HepG2 (cell line): ENCODE data around the gene MZF1. TPM values are rescaled to one million over a fixed set of nuclear protein-coding genes. Genes with fewer than 3 reads are reported as not detected.

ENCODE experiments used
- ASH2L ChIP-seq: fragments of 300-600, 200-600 bp; sonication (generic); IDR thresholded peaks from 2 replicates; pipeline ENCODE4 v1.7.0; 2017; ENCODE audit warnings: low read depth, mild to moderate bottlenecking, moderate library complexity, mixed read lengths, low read length; ENCODE audit not compliant: insufficient read length
- CEBPG ChIP-seq: IDR thresholded peaks from 2 replicates; pipeline ENCODE4 v1.6.1; 2016
- FOSL2 ChIP-seq: sonication (generic); formaldehyde crosslinking; IDR thresholded peaks from 2 replicates; pipeline ENCODE4 v1.4.0; 2020; ENCODE audit warnings: missing genetic modification reagents
- KLF13 ChIP-seq: sonication (generic); formaldehyde crosslinking; IDR thresholded peaks from 2 replicates; pipeline ENCODE4 v1.4.0; 2020; ENCODE audit warnings: mild to moderate bottlenecking, missing genetic modification reagents
- MAZ ChIP-seq, 2 experiments: sonication (generic) in 1 of 2; formaldehyde crosslinking in 1 of 2; IDR thresholded peaks; 2 replicates each; pipeline versions ENCODE4 v1.5.0 to v1.6.1; 2012 to 2020; ENCODE audit warnings: low read depth in 2 of 2, mild to moderate bottlenecking in 2 of 2, borderline replicate concordance in 1 of 2, improper control_type of control experiment in 1 of 2, low read length in 1 of 2, missing genetic modification reagents in 1 of 2, moderate library complexity in 1 of 2
- MIER3 ChIP-seq: IDR thresholded peaks from 2 replicates; pipeline ENCODE4 v1.6.1; 2016; ENCODE audit warnings: missing compliant biosample characterization, borderline replicate concordance
- MXD1 ChIP-seq: sonication (generic); formaldehyde crosslinking; IDR thresholded peaks from 2 replicates; pipeline ENCODE4 v1.4.0; 2020; ENCODE audit warnings: mild to moderate bottlenecking, missing genetic modification reagents
- NR2F2 ChIP-seq: IDR thresholded peaks from 2 replicates; pipeline ENCODE4 v1.6.1; 2012; ENCODE audit warnings: low read depth, inconsistent platforms, borderline replicate concordance
- PAF1 ChIP-seq: IDR thresholded peaks from 2 replicates; pipeline ENCODE4 v1.6.1; 2016; ENCODE audit warnings: missing genetic modification reagents, missing compliant biosample characterization
- PCBP1 ChIP-seq: fragments of 200-400 bp; formaldehyde crosslinking; IDR thresholded peaks from 2 replicates; pipeline ENCODE4 v1.6.1; 2017; ENCODE audit warnings: mild to moderate bottlenecking, low read depth, low read length, borderline replicate concordance
- POGZ ChIP-seq: sonication (generic); formaldehyde crosslinking; IDR thresholded peaks from 2 replicates; pipeline ENCODE4 v1.4.0; 2020; ENCODE audit warnings: mild to moderate bottlenecking, missing genetic modification reagents
- RBM22 ChIP-seq: fragments of 200-400 bp; formaldehyde crosslinking; optimal IDR thresholded peaks from 2 replicates; pipeline ENCODE3; 2017; ENCODE audit warnings: mild to moderate bottlenecking, low read length, moderate library complexity
- RCOR2 ChIP-seq: IDR thresholded peaks from 2 replicates; pipeline ENCODE4 v1.6.1; 2016; ENCODE audit warnings: missing biosample characterization, missing genetic modification reagents
- RXRB ChIP-seq: IDR thresholded peaks from 2 replicates; pipeline ENCODE4 v1.6.1; 2016; ENCODE audit warnings: borderline replicate concordance, missing genetic modification reagents, missing compliant biosample characterization
- SIN3B ChIP-seq: fragments of 150-350 bp; IDR thresholded peaks from 2 replicates; pipeline ENCODE4 v1.6.1; 2014; ENCODE audit warnings: low read length
- SMAD1 ChIP-seq: sonication (generic); formaldehyde crosslinking; IDR thresholded peaks from 2 replicates; pipeline ENCODE4 v1.4.0; 2020; ENCODE audit warnings: missing genetic modification reagents, low read depth, mild to moderate bottlenecking, borderline replicate concordance
- ZFP37 ChIP-seq: sonication (generic); formaldehyde crosslinking; IDR thresholded peaks from 2 replicates; pipeline ENCODE4 v1.4.0; 2020; ENCODE audit warnings: missing genetic modification reagents, borderline replicate concordance
- ZNF235 ChIP-seq: sonication (generic); formaldehyde crosslinking; IDR thresholded peaks from 2 replicates; pipeline ENCODE4 v1.8.1; 2023; ENCODE audit warnings: mild to moderate bottlenecking, missing genetic modification reagents, borderline replicate concordance
- ZNF30 ChIP-seq: sonication (generic); formaldehyde crosslinking; IDR thresholded peaks from 2 replicates; pipeline ENCODE4 v1.5.0; 2020; ENCODE audit warnings: mild to moderate bottlenecking, missing genetic modification reagents
- ZNF329 ChIP-seq: sonication (generic); formaldehyde crosslinking; IDR thresholded peaks from 2 replicates; pipeline ENCODE4 v1.9.0; 2021; ENCODE audit warnings: low read depth, mild to moderate bottlenecking, missing genetic modification reagents
- ZNF451 ChIP-seq: sonication (generic); formaldehyde crosslinking; IDR thresholded peaks from 2 replicates; pipeline ENCODE4 v1.5.0; 2020; ENCODE audit warnings: mild to moderate bottlenecking, missing genetic modification reagents
- ZNF546 ChIP-seq: sonication (generic); formaldehyde crosslinking; conservative IDR thresholded peaks from 2 replicates; pipeline ENCODE4 v1.8.1; 2023; ENCODE audit warnings: mild to moderate bottlenecking, missing genetic modification reagents
- ZNF670 ChIP-seq: sonication (generic); formaldehyde crosslinking; IDR thresholded peaks from 2 replicates; pipeline ENCODE4 v1.8.0; 2022; ENCODE audit warnings: mild to moderate bottlenecking, missing genetic modification reagents, borderline replicate concordance
- ZNF773 ChIP-seq: sonication (generic); formaldehyde crosslinking; IDR thresholded peaks from 2 replicates; pipeline ENCODE4 v1.4.0; 2020; ENCODE audit warnings: missing genetic modification reagents, borderline replicate concordance
- polyA plus RNA-seq, 8 experiments: library from polyadenylated mRNA; depleted of rRNA in 3 of 8; stranded (reverse) in 7 of 8; unstranded in 1 of 8; fragments of >200 nt; fragmentation: Illumina TruSeq in 4 of 8; extraction: Trizol in 4 of 8; gene quantifications; 2 replicates each; pipeline versions ENCODE4 v1.2.1 to v1.2.3, GENCODE V29; 2011 to 2016; ENCODE audit warnings: low read depth in 4 of 8, missing spikeins in 1 of 8, mixed read lengths in 1 of 8; ENCODE audit not compliant: insufficient read depth in 1 of 8
- total RNA-seq, 5 experiments: library from RNA; depleted of rRNA; stranded (reverse); fragments of >200 nt; fragmentation: Illumina TruSeq; extraction: Trizol; gene quantifications; 2 replicates each; pipeline ENCODE4 v1.2.3, GENCODE V29; 2016; ENCODE audit warnings: low read depth in 1 of 5
- TF ChIP-seq, protein P1 (sequence below): sonication (generic); formaldehyde crosslinking; IDR thresholded peaks from 2 replicates; pipeline ENCODE4 v1.4.0; 2020; ENCODE audit warnings: missing genetic modification reagents, low read depth, mild to moderate bottlenecking, borderline replicate concordance
- TF ChIP-seq, protein P2 (sequence below): sonication (generic); formaldehyde crosslinking; IDR thresholded peaks from 2 replicates; pipeline ENCODE4 v1.5.0; 2020; ENCODE audit warnings: missing genetic modification reagents
- TF ChIP-seq, protein P3 (sequence below): IDR thresholded peaks from 2 replicates; pipeline ENCODE4 v1.6.1; 2016; ENCODE audit warnings: low read depth, borderline replicate concordance
- TF ChIP-seq, protein P4 (sequence below): IDR thresholded peaks from 2 replicates; pipeline ENCODE4 v1.6.1; 2016; ENCODE audit warnings: mild to moderate bottlenecking, missing biosample characterization, missing genetic modification reagents

Gene MZF1
- total and polyA plus RNA-seq, 2 of the 13 experiments (the other 11 are each of a cell fraction or from before 2014, with no cell fraction given), result 3.1 to 8.1 TPM

DNA sequence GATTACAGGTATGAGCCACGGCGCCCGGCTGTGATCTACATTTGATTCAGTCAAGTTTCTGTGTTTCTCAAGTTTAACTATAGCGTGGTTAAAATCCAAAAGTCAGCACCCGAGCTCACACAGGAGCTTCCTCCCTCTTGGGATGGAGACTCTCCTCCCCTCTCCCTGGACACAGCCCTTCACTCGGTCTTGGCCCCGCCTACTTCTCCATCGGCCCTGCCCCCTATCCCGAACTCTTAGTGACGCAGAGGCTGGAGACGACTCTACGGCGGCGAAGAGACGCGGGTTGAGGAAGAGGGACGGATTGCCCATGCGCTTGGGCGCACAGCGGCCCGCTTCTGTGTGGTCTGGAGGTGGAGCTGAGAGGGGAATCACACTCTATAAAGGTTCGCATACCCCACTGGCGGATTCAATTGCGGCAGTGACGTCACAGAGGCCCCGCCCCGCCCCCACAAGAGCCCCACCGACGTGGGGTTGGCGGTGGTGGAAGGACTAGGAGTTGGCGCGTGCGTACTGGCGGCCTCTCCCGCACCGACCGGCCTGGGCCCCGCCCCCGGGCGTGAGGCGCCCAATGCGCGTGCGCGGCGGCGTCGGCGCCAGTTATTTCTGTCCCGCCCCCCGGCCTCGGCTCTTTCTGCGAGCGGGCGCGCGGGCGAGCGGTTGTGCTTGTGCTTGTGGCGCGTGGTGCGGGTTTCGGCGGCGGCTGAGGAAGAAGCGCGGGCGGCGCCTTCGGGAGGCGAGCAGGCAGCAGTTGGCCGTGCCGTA, 29.1 kb downstream of the MZF1 start, which contains the start of gene TRIM28 (continued):
- TF ChIP-seq, protein P1, sequence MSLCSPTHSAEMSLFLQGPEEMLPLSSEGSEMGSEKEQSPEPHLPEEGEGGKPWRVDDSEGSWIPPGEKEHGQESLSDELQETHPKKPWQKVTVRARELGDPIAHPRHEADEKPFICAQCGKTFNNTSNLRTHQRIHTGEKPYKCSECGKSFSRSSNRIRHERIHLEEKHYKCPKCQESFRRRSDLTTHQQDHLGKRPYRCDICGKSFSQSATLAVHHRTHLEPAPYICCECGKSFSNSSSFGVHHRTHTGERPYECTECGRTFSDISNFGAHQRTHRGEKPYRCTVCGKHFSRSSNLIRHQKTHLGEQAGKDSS (CRISPR knock-in tag), result 0 out of 2 replicates have a peak, but pooled peaks have one; percentile 22
- TF ChIP-seq, protein P2, sequence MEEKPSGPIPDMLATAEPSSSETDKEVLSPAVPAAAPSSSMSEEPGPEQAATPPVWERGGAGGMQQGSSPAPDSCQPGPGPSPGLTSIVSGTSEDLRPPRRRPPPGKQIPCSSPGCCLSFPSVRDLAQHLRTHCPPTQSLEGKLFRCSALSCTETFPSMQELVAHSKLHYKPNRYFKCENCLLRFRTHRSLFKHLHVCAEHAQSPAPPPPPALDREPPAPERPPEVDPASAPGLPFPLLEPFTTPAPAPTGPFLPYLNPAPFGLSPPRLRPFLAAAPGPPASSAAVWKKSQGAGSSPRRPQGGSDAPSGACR (CRISPR knock-in tag), result no peak
- TF ChIP-seq MAZ (IDR thresholded peaks at IDR 0.05; ENCODE audit: borderline replicate concordance, low read depth, low read length) (peak; percentile 42; the same call in 1 of the 2 replicates), MAZ (CRISPR knock-in tag; IDR thresholded peaks at IDR 0.05; ENCODE audit: low read depth) (peak; percentile 87), MIER3 (no peak), ZNF546 (CRISPR knock-in tag) (0 out of 2 replicates have a peak, but pooled peaks have one; percentile 36), ZNF235 (CRISPR knock-in tag) (no peak; the same call in 1 of the 2 replicates), RXRB (CRISPR knock-in tag) (0 out of 2 replicates have a peak, but pooled peaks have one; percentile 58), PAF1 (CRISPR knock-in tag) (no peak), ZNF329 (no peak; the same call in 1 of the 2 replicates), SMAD1 (peak; percentile 75; the same call in 1 of the 2 replicates), SIN3B (no peak), RBM22 (no peak), FOSL2 (no peak; the same call in 1 of the 2 replicates), ZNF30 (CRISPR knock-in tag) (no peak), RCOR2 (CRISPR knock-in tag) (no peak), KLF13 (CRISPR knock-in tag) (no peak), POGZ (0 out of 2 replicates have a peak, but pooled peaks have one; percentile 6), PCBP1 (no peak), CEBPG (CRISPR knock-in tag) (no peak), ASH2L (peak; percentile 63), ZNF670 (CRISPR knock-in tag) (no peak), ZNF451 (peak; percentile 67), NR2F2 (no peak), ZNF773 (peak; percentile 58; the same call in 1 of the 2 replicates), ZFP37 (CRISPR knock-in tag) (0 out of 2 replicates have a peak, but pooled peaks have one; percentile 50), MXD1 (peak; percentile 83; the same call in 1 of the 2 replicates)
- TF ChIP-seq, protein P3, sequence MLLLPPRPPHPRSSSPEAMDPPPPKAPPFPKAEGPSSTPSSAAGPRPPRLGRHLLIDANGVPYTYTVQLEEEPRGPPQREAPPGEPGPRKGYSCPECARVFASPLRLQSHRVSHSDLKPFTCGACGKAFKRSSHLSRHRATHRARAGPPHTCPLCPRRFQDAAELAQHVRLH (CRISPR knock-in tag), result peak; percentile 72; the same call in 1 of the 2 replicates
- TF ChIP-seq, protein P4, sequence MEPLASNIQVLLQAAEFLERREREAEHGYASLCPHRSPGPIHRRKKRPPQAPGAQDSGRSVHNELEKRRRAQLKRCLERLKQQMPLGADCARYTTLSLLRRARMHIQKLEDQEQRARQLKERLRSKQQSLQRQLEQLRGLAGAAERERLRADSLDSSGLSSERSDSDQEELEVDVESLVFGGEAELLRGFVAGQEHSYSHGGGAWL (CRISPR knock-in tag), result peak; percentile 71; the same call in 1 of the 2 replicates
